WTC11 (cell line): Measurements from ENCODE around the gene GRXCR2. TPM values are rescaled to one million over a fixed set of nuclear protein-coding genes. Genes with fewer than 3 reads are reported as not detected.

ENCODE experiments used
- ATAC-seq: fragments of 200-7000 bp; cut with Tn5 transposase; 2 replicates; pipeline ENCODE4 v1.10.0; 2021; ENCODE audit warnings: mild to moderate bottlenecking, moderate library complexity
- CTCF ChIA-PET: fragments of 300-600 bp; sonication (Branson Sonifier 250); formaldehyde crosslinking; loops from one replicate; lab custom pipeline; 2021; ENCODE audit warnings: antibody characterized with exemption; lab: Charles Lee
- POLR2A ChIA-PET: fragments of 350-600 bp; sonication (Branson Sonifier 250); formaldehyde crosslinking; loops from one replicate; lab custom pipeline; 2021; ENCODE audit warnings: antibody characterized with exemption; lab: Charles Lee
- DNase-seq: peaks from one replicate; pipeline ENCODE4 v3.0.0; 2021; ENCODE audit warnings: low spot score
- H3K27ac Mint-ChIP-seq: 2 replicates; pipeline ENCODE4 v1.8.0; 2021; ENCODE audit warnings: mixed read lengths
- H3K27me3 Mint-ChIP-seq: 2 replicates; pipeline ENCODE4 v1.8.0; 2021; ENCODE audit warnings: low read depth, mild to moderate bottlenecking, moderate library complexity, mixed read lengths
- H3K36me3 Mint-ChIP-seq: 2 replicates; pipeline ENCODE4 v1.8.0; 2021; ENCODE audit warnings: mixed read lengths
- H3K4me1 Mint-ChIP-seq: 2 replicates; pipeline ENCODE4 v1.8.0; 2022; ENCODE audit warnings: mixed read lengths
- H3K4me3 Mint-ChIP-seq: 2 replicates; pipeline ENCODE4 v1.8.0; 2021; ENCODE audit warnings: mild to moderate bottlenecking, moderate library complexity, mixed read lengths
- H3K9me3 Mint-ChIP-seq: 2 replicates; pipeline ENCODE4 v1.8.0; 2021; ENCODE audit warnings: mixed read lengths
- ESRRA ChIP-seq: sonication (generic); formaldehyde crosslinking; IDR thresholded peaks from 2 replicates; pipeline ENCODE4 v1.8.1; 2022; ENCODE audit warnings: mild to moderate bottlenecking, missing genetic modification reagents, borderline replicate concordance
- FOXJ3 ChIP-seq: sonication (generic); formaldehyde crosslinking; IDR thresholded peaks from 2 replicates; pipeline ENCODE4 v1.9.0; 2021; ENCODE audit warnings: missing genetic modification reagents, mild to moderate bottlenecking, borderline replicate concordance
- FOXP1 ChIP-seq: sonication (generic); formaldehyde crosslinking; IDR thresholded peaks from 2 replicates; pipeline ENCODE4 v1.8.0; 2022; ENCODE audit warnings: missing genetic modification reagents, mild to moderate bottlenecking, moderate library complexity, borderline replicate concordance
- GABPB1 ChIP-seq: sonication (generic); formaldehyde crosslinking; IDR thresholded peaks from 2 replicates; pipeline ENCODE4 v1.8.1; 2023; ENCODE audit warnings: mild to moderate bottlenecking, missing genetic modification reagents
- GRHL2 ChIP-seq: fragments of 250-450 bp; sonication (Bioruptor Pico); IDR thresholded peaks from 2 replicates; pipeline ENCODE4 v1.8.0; 2022; ENCODE audit warnings: mild to moderate bottlenecking, moderate library complexity; ENCODE audit not compliant: insufficient replicate concordance, severe bottlenecking
- MXD4 ChIP-seq: fragments of 250-450 bp; sonication (Bioruptor Pico); IDR thresholded peaks from 2 replicates; pipeline ENCODE4 v1.8.0; 2021; ENCODE audit warnings: mild to moderate bottlenecking, moderate library complexity, borderline replicate concordance
- NFYB ChIP-seq: sonication (generic); formaldehyde crosslinking; conservative IDR thresholded peaks from 2 replicates; pipeline ENCODE4 v1.8.0; 2022; ENCODE audit warnings: low read depth, missing genetic modification reagents
- NR3C1 ChIP-seq: sonication (generic); formaldehyde crosslinking; conservative IDR thresholded peaks from 2 replicates; pipeline ENCODE4 v1.8.1; 2023; ENCODE audit warnings: low read depth, mild to moderate bottlenecking, missing genetic modification reagents
- PRRX2 ChIP-seq: fragments of 250-450 bp; sonication (Bioruptor Pico); IDR thresholded peaks from 2 replicates; pipeline ENCODE4 v1.8.0; 2021; ENCODE audit warnings: mild to moderate bottlenecking
- TEAD4 ChIP-seq: sonication (generic); formaldehyde crosslinking; IDR thresholded peaks from 2 replicates; pipeline ENCODE4 v1.8.0; 2022; ENCODE audit warnings: mild to moderate bottlenecking, missing genetic modification reagents
- ZBTB21 ChIP-seq: sonication (generic); formaldehyde crosslinking; IDR thresholded peaks from 2 replicates; pipeline ENCODE4 v1.8.1; 2023; ENCODE audit warnings: mild to moderate bottlenecking, missing genetic modification reagents, borderline replicate concordance
- ZNF219 ChIP-seq: sonication (generic); formaldehyde crosslinking; IDR thresholded peaks from 2 replicates; pipeline ENCODE4 v1.8.0; 2023; ENCODE audit warnings: missing genetic modification reagents, mild to moderate bottlenecking, borderline replicate concordance
- ZNF396 ChIP-seq: fragments of 250-450 bp; sonication (Bioruptor Pico); IDR thresholded peaks from 2 replicates; pipeline ENCODE4 v1.8.0; 2021; ENCODE audit warnings: mild to moderate bottlenecking, moderate library complexity, borderline replicate concordance
- ZNF416 ChIP-seq: fragments of 250-450 bp; sonication (Bioruptor Pico); IDR thresholded peaks from 2 replicates; pipeline ENCODE4 v1.9.0; 2021; ENCODE audit warnings: mild to moderate bottlenecking, inconsistent platforms
- total RNA-seq: library from RNA; stranded (reverse); gene quantifications from 3 replicates; pipeline ENCODE4 v1.2.3, GENCODE V29; 2021
- TF ChIP-seq, protein P1 (sequence below): sonication (generic); formaldehyde crosslinking; conservative IDR thresholded peaks from 2 replicates; pipeline ENCODE4 v1.8.1; 2023; ENCODE audit warnings: mild to moderate bottlenecking, low read depth, missing genetic modification reagents, moderate library complexity
- TF ChIP-seq, protein P2 (sequence below): sonication (generic); formaldehyde crosslinking; IDR thresholded peaks from 2 replicates; pipeline ENCODE4 v1.8.1; 2023; ENCODE audit warnings: mild to moderate bottlenecking, missing genetic modification reagents, moderate library complexity
- TF ChIP-seq, protein P3 (sequence below): sonication (generic); formaldehyde crosslinking; IDR thresholded peaks from 2 replicates; pipeline ENCODE4 v1.8.1; 2023; ENCODE audit warnings: mild to moderate bottlenecking, moderate library complexity, missing genetic modification reagents
- TF ChIP-seq, protein P4 (sequence below): sonication (generic); formaldehyde crosslinking; IDR thresholded peaks from 2 replicates; pipeline ENCODE4 v1.8.1; 2023; ENCODE audit warnings: mild to moderate bottlenecking, missing genetic modification reagents, moderate library complexity
- TF ChIP-seq, protein P5 (sequence below): sonication (generic); formaldehyde crosslinking; IDR thresholded peaks from 2 replicates; pipeline ENCODE4 v1.8.0; 2022; ENCODE audit warnings: mild to moderate bottlenecking, missing genetic modification reagents
- TF ChIP-seq, protein P6 (sequence below): fragments of 250-450 bp; sonication (Bioruptor Pico); IDR thresholded peaks from 2 replicates; pipeline ENCODE4 v1.9.0; 2021; ENCODE audit warnings: mild to moderate bottlenecking
- TF ChIP-seq, protein P7 (sequence below): sonication (generic); formaldehyde crosslinking; IDR thresholded peaks from 2 replicates; pipeline ENCODE4 v1.8.0; 2022; ENCODE audit warnings: mild to moderate bottlenecking, missing genetic modification reagents

GRXCR2 gene
- total RNA-seq, 1 experiment from 2014 or later = not detected

DNA sequence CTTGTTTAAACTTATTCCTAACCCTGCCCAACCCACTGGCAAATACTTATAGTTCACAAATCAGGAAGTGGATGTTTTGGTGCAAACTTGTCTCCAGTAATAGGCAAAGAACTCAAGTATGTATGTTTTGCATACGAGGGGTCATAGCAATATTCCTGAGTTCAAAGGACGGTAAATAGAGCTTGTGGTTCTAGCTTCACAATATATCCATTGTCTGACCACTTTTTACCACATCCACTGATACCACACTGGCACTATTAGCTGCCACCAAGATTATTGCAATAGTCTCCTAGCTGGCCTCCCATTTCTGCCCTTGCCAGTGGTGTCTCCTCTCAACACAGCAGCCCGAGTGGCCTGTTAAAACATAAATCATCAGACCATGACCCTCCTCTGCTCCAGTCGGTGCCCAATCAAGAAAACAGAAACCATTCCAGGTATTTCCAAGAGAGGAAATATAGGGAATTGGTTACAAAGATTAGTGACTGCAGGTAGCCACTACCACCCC, 17.0 kb downstream of the GRXCR2 start:
- CTCF ChIA-PET = interaction anchor here (0.9 to 2.0 kb wide), 8 partner anchors 21 to 185 kb away, joined by 3 to 11 read pairs (median 4); partner anchors contain the start of gene PRELID2
- H3K4me3 Mint-ChIP-seq = peak overlapping the region; percentile 73
- POLR2A ChIA-PET = interaction anchor here (0.6 kb wide), 1 partner anchor 57 kb away, joined by 7 read pairs; no protein-coding TSS in a partner anchor
- peaks cover 24% of the 10 kb centered on the region for H3K4me1 Mint-ChIP-seq
- no peaks in the 10 kb centered on the region for H3K27me3 Mint-ChIP-seq
- no peak for DNase-seq
- H3K27ac Mint-ChIP-seq = peak overlapping the region; percentile 89
- no peaks in the 10 kb centered on the region for H3K36me3 Mint-ChIP-seq
- ATAC-seq = no peak
- H3K9me3 Mint-ChIP-seq = no peaks in the 10 kb centered on the region
- no peak for TF ChIP-seq PRRX2 (CRISPR knock-in tag)
- TF ChIP-seq, protein P1, sequence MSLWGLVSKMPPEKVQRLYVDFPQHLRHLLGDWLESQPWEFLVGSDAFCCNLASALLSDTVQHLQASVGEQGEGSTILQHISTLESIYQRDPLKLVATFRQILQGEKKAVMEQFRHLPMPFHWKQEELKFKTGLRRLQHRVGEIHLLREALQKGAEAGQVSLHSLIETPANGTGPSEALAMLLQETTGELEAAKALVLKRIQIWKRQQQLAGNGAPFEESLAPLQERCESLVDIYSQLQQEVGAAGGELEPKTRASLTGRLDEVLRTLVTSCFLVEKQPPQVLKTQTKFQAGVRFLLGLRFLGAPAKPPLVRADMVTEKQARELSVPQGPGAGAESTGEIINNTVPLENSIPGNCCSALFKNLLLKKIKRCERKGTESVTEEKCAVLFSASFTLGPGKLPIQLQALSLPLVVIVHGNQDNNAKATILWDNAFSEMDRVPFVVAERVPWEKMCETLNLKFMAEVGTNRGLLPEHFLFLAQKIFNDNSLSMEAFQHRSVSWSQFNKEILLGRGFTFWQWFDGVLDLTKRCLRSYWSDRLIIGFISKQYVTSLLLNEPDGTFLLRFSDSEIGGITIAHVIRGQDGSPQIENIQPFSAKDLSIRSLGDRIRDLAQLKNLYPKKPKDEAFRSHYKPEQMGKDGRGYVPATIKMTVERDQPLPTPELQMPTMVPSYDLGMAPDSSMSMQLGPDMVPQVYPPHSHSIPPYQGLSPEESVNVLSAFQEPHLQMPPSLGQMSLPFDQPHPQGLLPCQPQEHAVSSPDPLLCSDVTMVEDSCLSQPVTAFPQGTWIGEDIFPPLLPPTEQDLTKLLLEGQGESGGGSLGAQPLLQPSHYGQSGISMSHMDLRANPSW (CRISPR knock-in tag) = no peak
- TF ChIP-seq GABPB1 (CRISPR knock-in tag) = no peak
- TF ChIP-seq GRHL2 = no peak
- TF ChIP-seq, protein P2, sequence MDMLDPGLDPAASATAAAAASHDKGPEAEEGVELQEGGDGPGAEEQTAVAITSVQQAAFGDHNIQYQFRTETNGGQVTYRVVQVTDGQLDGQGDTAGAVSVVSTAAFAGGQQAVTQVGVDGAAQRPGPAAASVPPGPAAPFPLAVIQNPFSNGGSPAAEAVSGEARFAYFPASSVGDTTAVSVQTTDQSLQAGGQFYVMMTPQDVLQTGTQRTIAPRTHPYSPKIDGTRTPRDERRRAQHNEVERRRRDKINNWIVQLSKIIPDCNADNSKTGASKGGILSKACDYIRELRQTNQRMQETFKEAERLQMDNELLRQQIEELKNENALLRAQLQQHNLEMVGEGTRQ (CRISPR knock-in tag) = no peak
- TF ChIP-seq, protein P3, sequence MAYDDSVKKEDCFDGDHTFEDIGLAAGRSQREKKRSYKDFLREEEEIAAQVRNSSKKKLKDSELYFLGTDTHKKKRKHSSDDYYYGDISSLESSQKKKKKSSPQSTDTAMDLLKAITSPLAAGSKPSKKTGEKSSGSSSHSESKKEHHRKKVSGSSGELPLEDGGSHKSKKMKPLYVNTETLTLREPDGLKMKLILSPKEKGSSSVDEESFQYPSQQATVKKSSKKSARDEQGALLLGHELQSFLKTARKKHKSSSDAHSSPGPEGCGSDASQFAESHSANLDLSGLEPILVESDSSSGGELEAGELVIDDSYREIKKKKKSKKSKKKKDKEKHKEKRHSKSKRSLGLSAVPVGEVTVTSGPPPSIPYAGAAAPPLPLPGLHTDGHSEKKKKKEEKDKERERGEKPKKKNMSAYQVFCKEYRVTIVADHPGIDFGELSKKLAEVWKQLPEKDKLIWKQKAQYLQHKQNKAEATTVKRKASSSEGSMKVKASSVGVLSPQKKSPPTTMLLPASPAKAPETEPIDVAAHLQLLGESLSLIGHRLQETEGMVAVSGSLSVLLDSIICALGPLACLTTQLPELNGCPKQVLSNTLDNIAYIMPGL (CRISPR knock-in tag) = no peak
- TF ChIP-seq ZNF396 = no peak

DNA sequence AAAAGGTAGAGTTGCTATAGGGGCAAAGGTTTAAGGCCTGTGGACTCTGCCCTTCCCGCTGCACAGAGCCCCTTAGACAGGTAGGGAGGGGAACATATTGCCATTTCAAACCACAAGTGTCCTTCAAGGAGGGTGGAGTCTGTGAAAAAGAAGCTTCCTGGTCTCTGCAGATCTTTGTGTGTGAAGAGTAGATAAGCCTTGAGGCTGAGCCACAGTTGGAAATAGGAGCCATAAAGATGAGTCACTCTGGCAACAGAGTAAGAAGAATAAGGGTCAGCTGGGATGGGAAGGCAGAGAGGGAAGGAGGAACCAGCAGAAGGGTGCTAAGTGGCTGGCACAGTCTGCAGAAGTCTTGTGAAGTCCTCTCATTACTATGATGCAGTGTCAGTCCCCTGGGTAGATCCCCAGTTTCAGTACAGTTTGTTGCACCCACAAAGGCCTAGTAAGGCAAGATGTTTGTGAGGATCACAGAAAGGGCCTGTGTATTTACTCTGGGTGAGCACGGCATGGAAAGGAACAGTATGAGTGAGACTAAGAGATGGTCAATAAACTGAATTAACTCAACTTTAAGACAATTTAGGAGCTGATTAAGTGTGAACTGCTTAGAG, 18.1 kb downstream of the GRXCR2 start:
- Mint-ChIP-seq H3K9me3 (no peaks in the 10 kb centered on the region), H3K36me3 (no peaks in the 10 kb centered on the region), H3K4me1 (peaks cover 24% of the 10 kb centered on the region), H3K27ac (no peak overlapping the region), H3K27me3 (no peaks in the 10 kb centered on the region), H3K4me3 (no peak overlapping the region)
- no peak for ATAC-seq
- TF ChIP-seq NR3C1 (CRISPR knock-in tag) (no peak), NFYB (CRISPR knock-in tag) (no peak), FOXJ3 (CRISPR knock-in tag) (no peak), ZBTB21 (no peak), PRRX2 (CRISPR knock-in tag) (no peak), ESRRA (CRISPR knock-in tag) (no peak), MXD4 (CRISPR knock-in tag) (no peak), ZNF416 (no peak), ZNF219 (no peak), FOXP1 (CRISPR knock-in tag) (no peak), TEAD4 (no peak)
- TF ChIP-seq, protein P4, sequence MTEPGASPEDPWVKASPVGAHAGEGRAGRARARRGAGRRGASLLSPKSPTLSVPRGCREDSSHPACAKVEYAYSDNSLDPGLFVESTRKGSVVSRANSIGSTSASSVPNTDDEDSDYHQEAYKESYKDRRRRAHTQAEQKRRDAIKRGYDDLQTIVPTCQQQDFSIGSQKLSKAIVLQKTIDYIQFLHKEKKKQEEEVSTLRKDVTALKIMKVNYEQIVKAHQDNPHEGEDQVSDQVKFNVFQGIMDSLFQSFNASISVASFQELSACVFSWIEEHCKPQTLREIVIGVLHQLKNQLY (CRISPR knock-in tag) = no peak
- TF ChIP-seq, protein P5, sequence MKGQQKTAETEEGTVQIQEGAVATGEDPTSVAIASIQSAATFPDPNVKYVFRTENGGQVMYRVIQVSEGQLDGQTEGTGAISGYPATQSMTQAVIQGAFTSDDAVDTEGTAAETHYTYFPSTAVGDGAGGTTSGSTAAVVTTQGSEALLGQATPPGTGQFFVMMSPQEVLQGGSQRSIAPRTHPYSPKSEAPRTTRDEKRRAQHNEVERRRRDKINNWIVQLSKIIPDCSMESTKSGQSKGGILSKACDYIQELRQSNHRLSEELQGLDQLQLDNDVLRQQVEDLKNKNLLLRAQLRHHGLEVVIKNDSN (CRISPR knock-in tag) = no peak
- TF ChIP-seq, protein P6, sequence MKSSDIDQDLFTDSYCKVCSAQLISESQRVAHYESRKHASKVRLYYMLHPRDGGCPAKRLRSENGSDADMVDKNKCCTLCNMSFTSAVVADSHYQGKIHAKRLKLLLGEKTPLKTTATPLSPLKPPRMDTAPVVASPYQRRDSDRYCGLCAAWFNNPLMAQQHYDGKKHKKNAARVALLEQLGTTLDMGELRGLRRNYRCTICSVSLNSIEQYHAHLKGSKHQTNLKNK (CRISPR knock-in tag) = no peak
- TF ChIP-seq, protein P7, sequence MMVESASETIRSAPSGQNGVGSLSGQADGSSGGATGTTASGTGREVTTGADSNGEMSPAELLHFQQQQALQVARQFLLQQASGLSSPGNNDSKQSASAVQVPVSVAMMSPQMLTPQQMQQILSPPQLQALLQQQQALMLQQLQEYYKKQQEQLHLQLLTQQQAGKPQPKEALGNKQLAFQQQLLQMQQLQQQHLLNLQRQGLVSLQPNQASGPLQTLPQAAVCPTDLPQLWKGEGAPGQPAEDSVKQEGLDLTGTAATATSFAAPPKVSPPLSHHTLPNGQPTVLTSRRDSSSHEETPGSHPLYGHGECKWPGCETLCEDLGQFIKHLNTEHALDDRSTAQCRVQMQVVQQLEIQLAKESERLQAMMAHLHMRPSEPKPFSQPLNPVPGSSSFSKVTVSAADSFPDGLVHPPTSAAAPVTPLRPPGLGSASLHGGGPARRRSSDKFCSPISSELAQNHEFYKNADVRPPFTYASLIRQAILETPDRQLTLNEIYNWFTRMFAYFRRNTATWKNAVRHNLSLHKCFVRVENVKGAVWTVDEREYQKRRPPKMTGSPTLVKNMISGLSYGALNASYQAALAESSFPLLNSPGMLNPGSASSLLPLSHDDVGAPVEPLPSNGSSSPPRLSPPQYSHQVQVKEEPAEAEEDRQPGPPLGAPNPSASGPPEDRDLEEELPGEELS (CRISPR knock-in tag) = no peak
- CTCF ChIA-PET = interaction anchor here (0.6 to 0.9 kb wide), 2 partner anchors 20 to 204 kb away, joined by 3 to 4 read pairs; partner anchors contain the start of gene PRELID2
- no peak for DNase-seq
- POLR2A ChIA-PET = no interaction called here
